Mesenteric fat pad (tissue), 1 donor: Measurements from ENCODE around the gene AKR1C2. TPM values are rescaled to one million over a fixed set of nuclear protein-coding genes. Genes with fewer than 3 reads are reported as not detected.
"Not testable (repeated sequence)": the region's sequence is repeated elsewhere in the genome, so short reads cannot be mapped to it uniquely, and the experiment has no call there.

Experiments used
- DNase-seq: peaks from one replicate; pipeline ENCODE4 v3.0.0-alpha.2; 2020; ENCODE audit warnings: low spot score
- long read RNA-seq: library from polyadenylated mRNA; unstranded; transcript quantifications from one replicate; pipeline ENCODE4 v2.0.0, GENCODE V29; 2020
- total RNA-seq: library from RNA; stranded (reverse); fragmentation: NEBNext Ultra II Directional; extraction: Animal tissue kit (Norgen Biotek cat#: 25700); gene quantifications from one replicate; pipeline ENCODE4 v1.2.1, GENCODE V29; 2021
- donor health status: DM: yes; HTN: yes; CAD: no.

AKR1C2 gene
- total RNA-seq, result 767 TPM
- long read RNA-seq, transcript AKR1C2-201 (9 exons, 3,756 nt), result major isoform, 1,170 of 1,307 reads
- long read RNA-seq, transcript AKR1C2-202 (8 exons, 1,481 nt), result minor isoform, 22 of 1,307 reads
- long read RNA-seq, transcript AKR1C2-204 (8 exons, 2,639 nt), result minor isoform, 12 of 1,307 reads
- long read RNA-seq, partial matches to known transcripts, result 40 of 1,307 reads
- long read RNA-seq, other reads (novel, unspliced or antisense), result 63 of 1,307 reads

- DNase-seq, result not testable (repeated sequence)
Measured at GRCh38 chr10:5003127-5004029, at the start of gene AKR1C2. Gene AKR1C2 (minus strand): TSS chr10:5003857. CDS start chr10:5003835, 22 bp downstream.

GRCh38 chr10:5052951-5053500, 49.4 kb upstream of the AKR1C2 start:
- not testable (repeated sequence) for DNase-seq

DNA sequence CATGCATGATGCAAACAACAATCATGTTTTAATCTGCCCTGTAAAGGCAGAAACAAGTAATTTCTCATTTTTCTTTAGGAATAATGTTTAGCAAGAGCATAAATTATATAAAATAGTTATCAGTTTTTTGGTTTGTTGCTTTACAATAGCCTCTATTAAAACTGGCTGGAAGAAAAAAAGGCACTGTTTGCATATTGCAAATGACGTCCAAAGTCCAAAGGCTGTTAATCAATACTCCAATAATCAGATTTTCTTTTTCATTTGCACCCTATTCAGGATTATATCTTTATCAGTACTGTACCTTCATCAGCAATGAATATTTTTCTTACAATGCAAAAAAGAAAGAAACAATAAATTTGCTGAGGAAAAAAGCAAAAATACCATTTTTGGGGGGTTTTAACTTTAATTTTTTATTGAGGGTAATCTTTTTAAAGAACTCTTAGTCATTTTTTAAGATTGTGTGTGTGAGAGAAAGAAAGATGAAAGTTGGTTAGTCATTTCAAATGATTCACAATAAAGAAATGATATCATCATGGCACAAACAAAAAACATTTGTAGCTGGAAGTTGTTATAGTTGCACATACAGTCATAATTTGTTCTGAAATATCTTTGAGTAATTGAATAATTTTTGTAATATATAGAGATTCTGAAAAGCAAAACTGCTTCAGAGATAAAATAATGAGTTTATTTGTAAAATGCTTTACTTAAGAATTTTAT, 44.4 kb upstream of the AKR1C2 start:
- no peak for DNase-seq

GRCh38 chr10:5047055-5047454, 43.4 kb upstream of the AKR1C2 start:
- not testable (repeated sequence) for DNase-seq

GRCh38 chr10:5046410-5046809, 42.8 kb upstream of the AKR1C2 start:
- no peak for DNase-seq

DNA sequence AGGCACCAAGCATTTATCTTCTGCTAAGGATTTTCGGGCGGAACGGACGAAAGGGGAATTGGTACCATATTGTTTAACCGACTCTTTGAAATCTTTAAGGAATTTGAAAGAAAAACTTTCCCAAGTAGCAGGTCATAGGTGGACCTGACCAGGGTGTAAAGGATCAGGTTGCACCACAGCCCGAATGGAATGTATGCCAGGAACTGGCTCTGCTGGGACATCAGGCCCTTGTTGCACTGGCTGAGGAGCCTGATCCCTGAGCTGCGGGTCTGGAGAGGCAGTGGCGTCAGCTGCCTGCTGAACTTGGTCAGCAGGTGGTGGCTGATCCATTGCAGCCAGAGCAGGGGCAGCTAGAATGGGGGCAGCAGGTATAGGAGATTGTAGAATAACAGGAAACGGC, 41.4 kb upstream of the AKR1C2 start:
- DNase-seq, result no peak

DNA sequence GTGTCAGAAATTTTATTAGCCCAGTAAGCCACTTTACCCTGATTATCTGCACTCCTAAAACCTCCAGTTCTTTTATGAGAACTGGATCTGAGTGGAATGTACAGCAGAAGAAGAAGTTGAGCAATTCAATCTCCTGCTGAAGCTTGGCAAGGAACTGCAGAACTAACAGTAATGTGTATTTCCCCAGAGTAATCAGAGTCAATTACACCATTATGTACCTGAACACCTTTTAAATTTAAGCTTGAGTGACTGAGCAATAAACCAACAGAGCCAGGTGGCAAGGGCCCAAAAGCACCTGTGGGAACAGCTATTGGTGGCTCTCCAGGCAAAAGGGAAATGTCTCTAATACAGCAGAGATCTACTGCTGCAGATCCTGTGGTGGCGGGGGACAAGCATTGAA, 40.1 kb upstream of the AKR1C2 start:
- no peak for DNase-seq

GRCh38 chr10:5042922-5043321, 39.3 kb upstream of the AKR1C2 start:
- no peak for DNase-seq

- DNase-seq, result no peak
Measured at GRCh38 chr10:5041471-5042023, 37.9 kb upstream of the AKR1C2 start.

DNA sequence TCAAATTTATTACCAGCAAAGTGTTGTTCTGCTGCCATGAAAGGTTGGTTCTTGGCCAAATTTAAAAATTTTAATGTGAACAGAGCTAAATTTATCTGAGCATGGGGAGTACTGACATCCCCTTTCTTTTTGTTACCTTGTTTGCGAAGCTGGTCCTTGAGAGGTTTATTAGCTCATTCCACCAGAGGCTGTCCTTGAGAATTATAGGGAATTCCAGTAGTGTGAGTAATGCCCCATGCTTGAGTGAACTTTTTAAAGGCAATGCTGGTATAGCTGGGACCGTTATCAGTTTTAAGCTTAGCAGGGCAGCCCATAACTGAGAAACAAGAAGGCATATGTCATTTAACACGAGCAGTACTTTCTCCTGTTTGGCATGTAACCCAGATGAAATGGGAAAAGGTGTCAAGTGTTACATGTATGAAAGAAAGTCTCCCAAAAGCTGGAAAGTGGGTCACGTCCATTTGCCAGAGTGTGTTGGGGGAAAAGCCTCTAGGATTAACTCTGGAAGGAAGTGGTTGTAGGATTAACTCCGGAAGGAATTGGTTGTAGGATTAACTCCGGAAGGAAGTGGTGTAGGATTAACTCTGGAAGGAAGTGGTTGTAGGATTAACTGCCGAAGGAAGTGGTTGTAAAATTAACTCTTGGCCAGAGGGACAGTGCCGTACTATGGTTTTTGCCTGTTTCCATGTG, 37.3 kb upstream of the AKR1C2 start:
- no peak for DNase-seq

DNA sequence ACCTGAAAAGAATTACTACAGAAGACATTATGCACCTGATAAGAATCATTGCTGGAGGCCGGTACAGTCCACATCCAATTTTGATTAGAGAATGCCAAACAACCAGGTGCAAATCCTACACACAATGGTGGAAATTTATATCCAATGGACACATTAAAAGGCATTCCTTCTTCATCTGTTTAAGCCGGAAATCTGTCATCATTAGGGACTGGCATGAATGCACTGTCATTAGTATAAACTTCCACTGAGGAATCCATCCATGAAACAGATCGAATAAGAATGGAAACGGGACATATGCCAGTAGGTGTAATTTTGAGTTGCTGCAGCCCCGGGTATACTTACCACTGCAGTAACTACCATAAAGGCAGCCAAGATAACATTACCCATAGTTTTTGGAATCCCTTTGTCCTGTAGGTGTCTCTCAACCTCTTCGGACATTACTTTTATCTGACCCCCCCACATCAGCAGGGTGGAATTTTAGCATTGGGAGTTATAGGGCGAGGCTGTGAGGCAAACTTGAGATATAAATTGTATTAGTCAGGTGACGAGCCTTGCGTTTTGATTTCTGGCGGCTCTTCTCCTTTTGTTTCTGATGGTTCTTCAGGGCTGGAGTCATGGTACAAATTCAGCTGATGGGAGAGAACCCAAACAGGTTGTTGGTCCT, 36.5 kb upstream of the AKR1C2 start:
- DNase-seq, result no peak

- no peak for DNase-seq
Measured at GRCh38 chr10:5038733-5039132, 35.1 kb upstream of the AKR1C2 start.

DNA sequence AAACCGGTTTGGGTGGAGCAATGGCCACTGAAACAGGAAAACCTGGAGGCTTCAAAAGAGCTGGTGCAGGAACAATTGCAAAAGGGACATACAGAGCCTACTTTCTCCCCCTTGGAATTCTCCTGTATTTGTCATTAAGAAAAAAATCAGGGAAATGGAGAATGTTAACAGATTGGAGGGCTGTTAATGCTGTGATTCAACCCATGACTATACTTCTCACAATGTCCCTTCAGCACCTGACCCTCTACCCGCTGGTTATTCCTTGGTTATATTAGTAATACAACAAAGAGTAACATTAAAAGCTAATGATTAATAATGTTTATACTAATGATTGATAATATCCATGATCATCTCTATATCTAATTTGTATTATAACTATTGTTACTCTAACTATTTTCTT, 34.4 kb upstream of the AKR1C2 start:
- DNase-seq, result no peak

GRCh38 chr10:5036511-5036910, 32.9 kb upstream of the AKR1C2 start:
- no peak for DNase-seq

GRCh38 chr10:5035356-5035755, 31.7 kb upstream of the AKR1C2 start:
- no peak for DNase-seq

GRCh38 chr10:5034588-5034987, 30.9 kb upstream of the AKR1C2 start:
- DNase-seq, result no peak

DNA sequence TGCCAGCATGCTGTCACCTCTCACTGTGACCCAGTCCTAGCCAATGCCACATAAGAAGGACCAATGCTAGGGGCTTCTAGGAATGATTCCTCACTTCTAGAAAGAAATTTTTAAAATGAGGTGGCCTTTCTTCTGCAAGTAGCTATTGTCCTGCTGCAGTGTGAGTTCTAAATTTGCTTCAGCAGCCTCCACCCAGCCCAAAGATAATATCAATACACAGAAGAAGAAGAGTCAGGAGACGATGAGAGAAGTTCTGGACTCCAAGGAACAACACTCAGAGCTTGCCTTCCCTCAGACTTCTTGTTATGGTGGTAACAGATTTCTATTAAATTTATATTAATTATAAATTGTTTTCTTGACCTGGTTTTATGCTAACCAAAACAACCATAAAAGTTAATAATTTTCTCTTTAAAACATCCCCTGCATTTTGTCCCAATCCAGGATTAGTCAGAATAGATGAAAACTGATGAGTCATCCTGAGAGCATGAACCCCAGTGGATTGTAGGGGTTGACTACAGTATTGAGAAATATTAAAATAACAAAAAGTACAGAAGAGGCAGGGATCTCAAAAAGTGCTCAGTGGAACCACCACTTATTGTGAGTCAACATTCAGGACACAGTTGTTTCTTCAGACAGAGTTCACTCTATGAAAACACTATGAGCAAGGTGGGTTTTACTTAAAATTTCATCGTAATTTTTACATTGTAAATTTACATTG, 29.6 kb upstream of the AKR1C2 start:
- DNase-seq, result no peak

DNA sequence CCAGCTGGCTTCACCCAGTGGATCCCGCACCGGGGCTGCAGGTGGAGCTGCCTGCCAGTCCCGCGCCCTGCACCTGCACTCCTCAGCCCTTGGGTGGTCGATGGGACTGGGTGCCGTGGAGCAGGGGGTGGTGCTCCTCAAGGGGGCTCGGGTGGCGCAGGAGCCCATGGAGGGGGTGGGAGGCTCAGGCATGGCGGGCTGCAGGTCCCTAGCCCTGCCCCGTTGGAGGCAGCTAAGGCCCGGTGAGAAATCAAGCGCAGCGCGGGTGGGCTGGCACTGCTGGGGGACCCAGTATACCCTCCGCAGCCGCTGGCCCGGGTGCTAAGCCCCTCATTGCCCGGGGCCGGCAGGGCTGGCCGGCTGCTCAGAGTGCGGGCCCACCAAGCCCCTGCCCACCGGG, 28.8 kb upstream of the AKR1C2 start:
- not testable (repeated sequence) for DNase-seq

- DNase-seq, result not testable (repeated sequence)
Measured at GRCh38 chr10:5031588-5031987, 27.9 kb upstream of the AKR1C2 start.
